PC-3 (cell line): ENCODE results near the gene SMAD3.

Source experiments
- CTCF ChIP-seq: fragments of 300-600 bp; sonication (generic); conservative IDR thresholded peaks from 2 replicates; pipeline ENCODE4 v1.5.1; 2017; ENCODE audit warnings: antibody characterized with exemption, low read depth, mild to moderate bottlenecking, low read length
- EZH2 ChIP-seq: fragments of 300-600 bp; sonication (generic); IDR thresholded peaks from one replicate; pipeline ENCODE4 v1.6.1; 2017; ENCODE audit warnings: antibody characterized with exemption, mild to moderate bottlenecking, low read length; ENCODE audit not compliant: unreplicated experiment
- EZH2phosphoT487 ChIP-seq: fragments of 300-600 bp; sonication (generic); IDR thresholded peaks from 2 replicates; pipeline ENCODE4 v1.6.1; 2018; ENCODE audit warnings: mild to moderate bottlenecking, antibody characterized with exemption, low read length, borderline replicate concordance

- no peak for TF ChIP-seq CTCF
- TF ChIP-seq EZH2, result no peak
- TF ChIP-seq EZH2phosphoT487, result no peak
Measured at GRCh38 chr15:67025719-67026609, 39.4 kb upstream of the SMAD3 start.
